ENCODE data around the gene COX14.
"Not testable (repeated sequence)": the region's sequence is repeated elsewhere in the genome, so short reads cannot be mapped to it uniquely, and the experiment has no call there.

The COX14 gene

DNA sequence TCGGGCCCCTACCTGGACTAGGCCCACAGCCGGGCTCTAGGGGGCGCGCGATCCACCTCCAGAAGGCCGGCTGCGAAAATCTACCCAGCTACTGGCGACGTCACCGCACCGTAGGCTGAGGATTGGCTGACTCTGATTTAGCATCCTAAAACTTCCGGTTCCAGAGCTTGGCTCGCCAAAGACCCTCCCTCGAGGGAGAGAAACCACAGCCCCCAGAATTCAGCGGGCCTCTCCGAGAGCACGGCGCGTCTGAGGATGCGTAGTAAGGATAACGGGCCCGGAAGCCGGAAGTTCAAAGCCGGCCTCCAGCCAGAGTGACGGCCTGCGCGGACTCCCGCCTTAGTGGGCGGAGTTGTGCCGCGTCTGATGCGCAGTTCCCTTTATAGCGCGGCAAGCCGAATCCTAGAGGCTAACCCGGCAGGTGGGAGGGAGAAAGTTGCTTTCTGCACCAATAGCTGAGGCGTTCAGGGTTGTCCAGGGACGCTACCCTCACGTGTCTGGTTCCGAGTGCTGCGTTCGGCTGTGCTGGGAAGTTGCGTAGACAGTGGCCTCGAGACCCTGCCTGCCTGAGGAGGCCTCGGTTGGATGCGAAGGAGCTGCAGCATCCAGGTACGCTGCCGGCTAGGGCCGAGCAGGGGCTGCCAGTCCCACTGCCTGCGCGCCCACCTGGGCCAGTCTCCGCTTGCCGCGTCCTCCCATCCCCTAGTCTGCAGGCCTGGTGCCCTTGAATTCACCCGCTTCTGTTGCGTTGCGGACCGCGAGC, at the start of gene COX14:
Gene COX14 (plus strand): TSS at position 544 of the 763 bp plus-strand sequence. CDS start 7,808 bp downstream, outside the sequence.
- peak; percentile 98 for DNase-seq (ENCODE audit: low read depth)

DNA sequence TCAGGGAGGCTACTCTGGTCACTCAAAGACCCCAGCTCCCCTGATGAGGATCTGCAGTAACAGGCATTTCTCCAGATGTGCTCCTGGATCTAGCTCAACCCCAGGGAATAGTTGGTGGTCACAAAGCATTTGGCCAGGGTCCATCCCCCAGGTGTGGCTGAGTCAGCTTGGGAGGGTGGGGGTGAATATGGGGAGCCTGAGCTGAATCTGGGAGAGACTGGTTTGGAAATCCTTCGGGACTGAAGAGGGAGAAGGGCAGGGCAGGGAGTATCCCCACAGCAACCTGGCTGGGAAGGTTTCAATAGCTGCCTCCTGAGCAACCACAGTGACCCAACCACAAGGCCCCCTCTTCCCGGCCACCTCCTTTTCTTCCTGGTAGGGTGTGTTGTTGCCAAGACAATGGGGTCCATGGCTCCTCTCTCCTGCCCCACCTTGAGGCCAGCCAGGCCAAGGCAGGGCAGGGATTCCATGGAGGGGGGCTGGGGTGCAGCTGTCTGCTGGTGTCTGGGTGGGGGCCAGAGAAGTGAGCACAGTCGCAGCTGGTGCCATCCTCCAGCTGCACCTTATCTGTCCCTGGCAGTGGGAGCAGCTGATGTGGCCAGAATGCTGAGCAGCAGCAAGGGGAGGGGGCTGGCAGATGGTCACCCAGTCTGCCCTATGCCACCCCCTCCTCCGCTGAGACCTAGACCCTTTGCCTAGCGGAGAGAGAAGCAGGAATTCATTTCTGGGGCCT, 49.1 kb upstream of the COX14 start:
- DNase-seq (ENCODE audit: low read depth), result no peak

DNA sequence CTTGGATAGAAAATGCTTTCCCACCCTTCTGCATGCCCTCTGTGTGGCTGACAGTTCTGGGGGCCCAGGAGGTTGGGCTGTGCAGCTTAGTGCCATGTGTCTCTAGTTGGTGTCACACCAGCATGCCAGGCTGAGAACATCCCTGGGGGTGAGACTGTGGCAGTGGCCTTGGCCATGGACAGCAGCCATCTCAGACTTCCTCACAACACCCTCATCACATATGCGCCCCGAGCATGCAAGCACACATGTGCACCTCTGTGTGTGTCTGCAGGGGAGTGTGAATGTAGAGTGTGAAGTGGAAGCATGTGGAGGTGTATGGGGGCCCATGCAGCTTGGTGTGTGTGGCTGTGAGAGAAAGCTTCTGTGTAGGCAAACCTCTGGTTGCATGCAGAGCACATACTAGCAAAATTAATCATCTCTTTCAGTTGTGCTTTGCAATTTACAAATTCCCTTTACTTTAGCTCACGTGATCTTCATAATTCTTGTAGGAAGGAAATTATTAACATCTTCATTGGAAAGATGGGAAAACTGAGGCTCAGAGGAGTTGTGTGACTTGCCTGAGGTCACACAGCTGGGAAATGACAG, 46.2 kb upstream of the COX14 start:
- DNase-seq (ENCODE audit: low read depth), result no peak

DNA sequence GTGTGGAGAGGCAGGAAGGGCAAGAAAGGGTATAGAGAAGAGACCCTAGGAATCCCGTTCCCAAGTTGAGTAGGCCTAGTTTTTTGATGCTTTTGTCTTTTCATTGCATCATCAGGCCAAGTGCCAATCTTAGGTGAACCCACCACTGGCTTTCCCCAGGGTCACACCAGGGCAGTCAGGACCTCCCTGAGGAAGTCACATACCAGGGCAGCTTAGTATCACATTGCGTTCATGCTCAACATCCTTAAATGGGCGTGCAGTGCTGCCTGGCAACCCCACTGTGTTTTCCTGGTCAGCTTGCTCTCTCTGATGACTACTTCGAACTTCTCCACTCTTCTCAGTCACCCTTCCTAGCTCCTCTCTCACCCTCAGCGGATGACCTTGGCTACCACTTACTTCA, 45.6 kb upstream of the COX14 start:
- no peak for DNase-seq (ENCODE audit: low read depth)

DNA sequence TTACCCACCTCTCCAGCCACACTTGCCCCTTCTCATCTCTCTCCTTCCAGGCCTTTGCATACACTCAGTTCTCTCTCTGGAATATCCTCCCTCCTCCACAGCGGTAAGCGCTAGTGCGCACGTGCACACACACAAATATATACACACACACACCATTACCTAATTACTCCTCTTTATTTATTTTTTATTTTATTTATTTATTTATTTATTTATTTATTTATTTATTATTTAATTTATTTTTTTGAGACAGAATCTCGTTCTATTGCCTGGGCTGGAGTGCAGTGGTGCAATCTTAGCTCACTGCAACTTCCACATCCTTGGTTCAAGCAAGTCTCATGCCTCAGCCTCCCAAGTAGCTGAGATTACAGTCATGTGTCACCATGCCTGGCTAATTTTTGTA, 43.0 kb upstream of the COX14 start:
- no peak for DNase-seq (ENCODE audit: low read depth)

DNA sequence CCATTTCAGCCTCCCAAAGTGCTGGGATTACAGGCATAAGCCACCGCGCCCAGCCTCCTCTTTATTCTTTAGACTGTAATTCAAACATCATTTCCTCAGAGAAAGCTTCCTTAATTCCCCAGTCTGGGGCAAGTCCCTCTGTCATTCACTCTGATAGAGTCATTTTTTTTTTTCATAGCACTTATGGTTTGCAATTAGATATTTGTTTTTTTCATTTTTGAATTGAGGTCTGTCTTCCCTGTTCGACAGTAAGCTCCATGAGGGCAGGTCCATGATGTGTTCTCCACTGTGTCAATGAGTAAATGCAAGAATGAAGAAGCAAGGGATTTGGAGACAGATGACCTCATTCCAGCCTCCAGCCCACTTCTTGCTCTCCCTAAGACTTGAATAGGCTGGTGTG, 42.5 kb upstream of the COX14 start:
- DNase-seq (ENCODE audit: low read depth), result no peak

DNA sequence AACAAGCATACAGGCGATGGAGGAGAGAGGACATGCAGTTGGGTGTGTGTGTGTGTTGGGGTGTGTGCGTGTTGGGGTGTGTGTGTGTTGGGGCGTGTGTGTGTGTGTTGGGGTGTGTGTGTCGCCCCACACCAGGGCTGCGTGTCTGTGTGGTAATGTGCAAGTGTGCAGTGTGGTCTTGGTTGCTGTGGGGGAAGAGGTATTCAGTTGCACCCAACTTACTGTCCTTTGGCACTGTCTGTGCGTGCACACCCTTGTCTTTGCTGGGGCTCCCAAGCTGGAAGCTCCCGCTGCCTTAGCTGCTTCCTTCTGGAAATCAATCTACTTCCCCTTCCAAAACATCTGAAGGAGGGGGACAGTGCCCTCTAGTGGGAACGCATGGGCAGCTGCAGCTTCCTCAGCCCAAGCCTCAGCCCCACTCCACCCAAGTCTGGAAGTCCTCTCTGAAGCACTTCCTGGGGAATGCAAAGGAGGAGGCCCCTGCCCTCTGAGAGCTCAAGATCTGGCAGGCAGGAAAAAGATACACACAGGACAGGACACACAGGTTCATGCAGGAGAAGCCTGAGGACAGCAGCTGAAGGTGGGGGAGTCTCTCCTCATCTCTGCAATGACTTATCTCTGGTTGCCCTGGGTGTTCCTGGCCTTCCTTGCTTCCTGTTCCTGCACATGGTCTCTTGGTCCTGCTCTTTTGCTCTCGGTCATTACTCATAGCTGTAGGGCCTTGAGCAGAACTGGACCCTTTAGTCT, 41.5 kb upstream of the COX14 start:
- DNase-seq (ENCODE audit: low read depth), result peak; percentile 25

DNA sequence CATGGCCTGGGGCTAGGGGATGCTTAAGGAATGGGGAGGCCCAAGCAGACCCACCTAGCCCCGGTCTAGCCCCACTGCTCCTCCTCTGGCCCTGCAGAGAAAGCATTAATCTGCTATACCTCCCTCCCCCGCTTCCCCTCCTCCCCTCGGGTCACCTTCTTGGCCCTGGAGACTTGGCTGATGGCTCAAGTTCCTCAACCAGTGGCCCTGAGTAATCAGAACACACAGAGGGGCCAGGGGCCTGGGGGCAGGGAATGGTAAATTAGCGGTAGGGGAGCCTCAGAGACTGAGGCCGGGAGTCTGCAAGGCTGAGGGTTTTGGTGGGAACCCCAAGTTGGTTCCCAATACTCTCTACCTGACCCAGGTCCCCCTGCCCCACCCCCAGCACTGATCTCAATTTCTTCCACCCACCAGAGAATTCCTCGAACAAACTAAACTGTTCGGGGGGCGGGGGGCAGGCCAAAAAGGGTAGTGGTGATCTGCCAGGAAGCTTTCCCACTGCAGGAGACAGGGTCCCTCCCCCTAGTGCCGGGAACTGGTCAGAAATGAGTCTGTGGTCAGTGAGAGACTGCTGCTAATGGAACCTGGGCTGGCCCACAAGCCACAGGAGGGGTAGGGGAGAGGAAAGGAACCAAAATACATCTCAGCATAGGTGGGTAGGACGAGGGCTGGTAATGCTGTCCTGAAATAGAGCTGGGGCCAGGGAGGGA, 39.7 kb upstream of the COX14 start:
- DNase-seq (ENCODE audit: low read depth), result no peak

DNA sequence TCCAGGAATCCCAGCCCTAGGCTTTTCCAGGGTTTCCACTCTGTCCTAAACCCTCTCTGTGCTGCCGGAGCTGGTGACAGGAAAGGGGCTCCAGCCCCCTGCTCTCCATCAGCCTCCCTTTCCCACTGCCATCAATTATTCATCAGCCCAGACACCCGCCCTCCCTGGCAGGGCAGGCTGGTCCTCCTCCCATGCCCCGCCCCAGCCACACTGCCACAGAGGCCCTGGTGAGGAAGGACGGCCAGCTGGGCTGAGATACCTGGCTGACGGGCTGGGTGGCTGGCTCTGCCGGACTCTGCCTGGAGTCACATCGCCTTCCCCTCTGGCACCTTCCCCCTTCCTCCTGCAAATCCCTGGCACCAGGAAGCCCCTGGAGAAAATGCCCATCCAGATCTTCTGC, 38.8 kb upstream of the COX14 start:
- DNase-seq (ENCODE audit: low read depth), result no peak

DNA sequence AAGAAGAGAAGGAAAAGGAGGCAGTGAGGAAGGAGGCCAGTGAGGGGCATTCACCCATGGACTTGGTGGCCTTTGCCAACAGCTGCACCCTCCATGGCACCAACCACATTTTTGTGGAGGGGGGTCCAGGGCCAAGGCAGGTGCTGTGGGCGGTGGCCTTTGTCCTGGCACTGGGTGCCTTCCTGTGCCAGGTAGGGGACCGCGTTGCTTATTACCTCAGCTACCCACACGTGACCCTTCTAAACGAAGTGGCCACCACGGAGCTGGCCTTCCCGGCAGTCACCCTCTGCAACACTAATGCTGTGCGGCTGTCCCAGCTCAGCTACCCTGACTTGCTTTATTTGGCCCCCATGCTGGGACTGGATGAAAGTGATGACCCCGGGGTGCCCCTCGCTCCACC, 38.3 kb upstream of the COX14 start:
- no peak for DNase-seq (ENCODE audit: low read depth)

DNA sequence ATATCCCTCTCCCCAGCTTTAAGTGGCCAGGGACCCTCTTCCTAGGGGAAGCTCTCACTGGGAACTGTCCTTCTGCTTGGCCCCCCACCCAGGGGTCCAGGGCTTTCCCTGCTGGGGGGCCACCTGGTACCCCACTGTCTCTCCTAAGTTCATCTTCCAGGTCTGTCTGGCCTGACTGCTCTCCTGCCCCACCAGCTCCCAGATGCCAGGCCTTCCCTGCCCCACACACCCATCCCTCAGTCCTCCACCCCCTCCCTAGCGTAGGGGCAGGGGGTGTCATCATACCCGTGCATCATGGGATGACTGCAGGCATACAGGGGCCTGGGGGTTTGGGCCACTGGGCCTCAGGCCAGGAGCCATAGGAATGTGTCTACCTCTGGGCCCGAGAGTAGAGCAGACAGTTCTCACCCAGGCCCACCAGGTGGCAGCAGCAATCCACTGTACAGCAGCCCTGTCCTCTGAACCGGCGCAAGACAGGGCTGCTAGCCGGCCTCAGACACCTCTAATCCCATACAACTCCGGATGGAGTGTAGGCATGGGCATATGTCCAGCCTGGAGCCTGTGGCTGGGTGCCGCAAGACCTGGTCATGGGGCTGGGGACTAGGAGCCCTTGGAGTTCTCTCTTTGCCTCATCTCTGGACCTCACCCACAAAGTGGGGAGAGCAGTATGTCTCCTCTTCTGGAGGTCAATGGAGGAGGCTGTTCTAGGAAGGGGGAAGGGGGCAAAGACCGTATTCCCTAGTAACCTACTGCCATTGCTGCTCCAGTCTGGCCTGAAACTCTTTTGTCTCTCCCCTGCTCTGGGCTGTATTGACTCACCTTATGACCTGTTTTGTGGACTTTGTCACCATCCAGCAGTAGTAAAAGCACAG, 36.9 kb upstream of the COX14 start:
- peak; percentile 66 for DNase-seq (ENCODE audit: low read depth)

DNA sequence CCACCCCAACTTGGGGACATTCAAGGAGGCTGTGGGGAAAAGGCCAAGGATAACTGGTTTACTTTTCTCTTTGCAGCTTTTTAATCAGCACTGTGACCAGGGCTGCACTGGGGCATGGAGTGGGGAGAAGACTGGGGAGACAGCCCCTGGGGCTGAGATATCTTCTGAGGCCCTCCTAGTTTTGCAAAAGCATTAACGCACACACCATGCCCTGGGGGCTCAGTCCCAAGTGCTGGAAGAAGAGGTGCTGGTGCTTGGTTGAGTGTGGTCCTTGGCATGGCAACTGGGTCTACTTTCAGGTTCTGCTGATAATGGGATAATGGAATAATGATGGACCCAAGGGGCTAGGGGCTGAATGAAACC, 36.2 kb upstream of the COX14 start:
- no peak for DNase-seq (ENCODE audit: low read depth)

DNA sequence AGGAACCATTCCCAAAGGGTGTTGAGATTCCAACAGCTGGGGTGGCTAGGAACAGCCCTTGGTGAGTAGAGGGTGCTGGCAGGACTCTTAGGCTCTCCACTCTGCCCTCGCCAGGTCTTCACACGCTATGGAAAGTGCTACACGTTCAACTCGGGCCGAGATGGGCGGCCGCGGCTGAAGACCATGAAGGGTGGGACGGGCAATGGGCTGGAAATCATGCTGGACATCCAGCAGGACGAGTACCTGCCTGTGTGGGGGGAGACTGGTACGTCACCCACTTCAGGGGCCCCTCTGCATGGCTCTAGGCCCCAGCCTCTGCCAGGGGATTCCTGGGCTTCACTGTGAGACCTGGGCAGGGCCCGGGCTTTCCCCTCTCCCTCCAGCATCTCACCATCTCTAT, 34.9 kb upstream of the COX14 start:
- DNase-seq (ENCODE audit: low read depth), result no peak

DNA sequence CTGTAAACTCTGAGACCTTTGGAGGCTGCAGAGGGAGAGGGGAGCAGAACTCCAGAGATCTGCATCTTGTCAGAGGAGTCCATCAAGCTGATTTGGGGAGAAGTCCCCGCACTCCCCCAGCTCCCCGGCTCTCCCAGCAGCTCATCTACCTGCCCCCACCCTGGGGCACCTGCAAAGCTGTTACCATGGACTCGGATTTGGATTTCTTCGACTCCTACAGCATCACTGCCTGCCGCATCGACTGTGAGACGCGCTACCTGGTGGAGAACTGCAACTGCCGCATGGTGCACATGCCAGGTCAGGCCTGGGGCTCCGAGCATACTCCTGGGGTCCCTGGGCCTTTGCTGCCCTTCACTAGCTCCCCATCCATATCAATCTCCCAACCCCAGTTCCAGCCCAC, 33.8 kb upstream of the COX14 start:
- no peak for DNase-seq (ENCODE audit: low read depth)

DNA sequence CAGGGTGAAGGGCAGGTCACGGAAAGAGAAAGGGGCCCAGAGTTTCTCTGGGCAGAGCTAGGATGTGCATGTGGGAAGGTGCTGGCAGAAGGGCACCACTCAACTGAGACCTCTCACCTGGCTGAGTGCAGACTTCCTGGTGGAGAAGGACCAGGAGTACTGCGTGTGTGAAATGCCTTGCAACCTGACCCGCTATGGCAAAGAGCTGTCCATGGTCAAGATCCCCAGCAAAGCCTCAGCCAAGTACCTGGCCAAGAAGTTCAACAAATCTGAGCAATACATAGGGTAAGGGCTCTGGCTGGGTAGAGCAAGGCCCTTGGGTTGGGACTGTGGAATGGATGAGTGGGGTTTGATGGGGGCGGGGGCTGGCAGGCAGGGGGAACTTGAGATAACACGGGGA, 32.3 kb upstream of the COX14 start:
- DNase-seq (ENCODE audit: low read depth), result no peak

DNA sequence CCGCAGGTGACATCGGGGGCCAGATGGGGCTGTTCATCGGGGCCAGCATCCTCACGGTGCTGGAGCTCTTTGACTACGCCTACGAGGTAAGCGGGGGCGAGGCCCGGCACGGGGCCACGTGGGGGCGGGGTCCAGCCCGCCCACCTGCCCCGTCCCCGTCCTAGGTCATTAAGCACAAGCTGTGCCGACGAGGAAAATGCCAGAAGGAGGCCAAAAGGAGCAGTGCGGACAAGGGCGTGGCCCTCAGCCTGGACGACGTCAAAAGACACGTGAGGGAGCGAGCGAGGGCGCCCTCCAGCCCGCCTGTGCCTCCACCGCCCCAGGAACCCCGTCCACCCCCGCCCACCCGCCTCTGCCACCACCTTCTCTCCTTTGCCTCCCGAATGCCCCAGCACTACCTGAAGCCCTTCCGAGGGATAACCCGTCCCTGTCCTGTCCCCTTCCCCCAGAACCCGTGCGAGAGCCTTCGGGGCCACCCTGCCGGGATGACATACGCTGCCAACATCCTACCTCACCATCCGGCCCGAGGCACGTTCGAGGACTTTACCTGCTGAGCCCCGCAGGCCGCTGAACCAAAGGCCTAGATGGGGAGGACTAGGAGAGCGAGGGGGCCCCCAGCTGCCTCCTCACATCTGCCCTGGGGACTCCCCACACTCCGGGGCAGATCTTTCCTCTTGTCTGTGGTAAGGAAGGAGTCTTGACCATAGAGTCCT, 30.8 kb upstream of the COX14 start:
- DNase-seq (ENCODE audit: low read depth), result no peak

DNA sequence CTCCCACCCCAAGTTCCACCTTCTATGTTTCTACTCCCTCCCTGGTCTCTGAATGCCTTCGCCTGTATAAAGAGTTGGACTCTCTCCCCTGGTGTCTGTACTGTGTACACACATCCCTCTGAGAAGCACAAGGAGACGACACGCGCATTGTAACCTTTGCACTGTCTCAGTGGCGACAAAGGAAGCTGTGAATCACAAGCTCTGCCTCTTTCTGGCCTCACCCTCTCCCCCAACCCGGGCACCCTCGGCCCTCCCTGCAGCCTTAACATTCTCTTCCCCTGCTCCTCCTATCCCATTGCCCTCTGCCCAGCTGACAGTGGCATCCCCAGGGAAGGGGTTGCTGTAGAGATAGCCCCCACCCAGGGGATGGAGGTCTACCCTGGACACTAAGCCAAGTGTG, 29.4 kb upstream of the COX14 start:
- no peak for DNase-seq (ENCODE audit: low read depth)

DNA sequence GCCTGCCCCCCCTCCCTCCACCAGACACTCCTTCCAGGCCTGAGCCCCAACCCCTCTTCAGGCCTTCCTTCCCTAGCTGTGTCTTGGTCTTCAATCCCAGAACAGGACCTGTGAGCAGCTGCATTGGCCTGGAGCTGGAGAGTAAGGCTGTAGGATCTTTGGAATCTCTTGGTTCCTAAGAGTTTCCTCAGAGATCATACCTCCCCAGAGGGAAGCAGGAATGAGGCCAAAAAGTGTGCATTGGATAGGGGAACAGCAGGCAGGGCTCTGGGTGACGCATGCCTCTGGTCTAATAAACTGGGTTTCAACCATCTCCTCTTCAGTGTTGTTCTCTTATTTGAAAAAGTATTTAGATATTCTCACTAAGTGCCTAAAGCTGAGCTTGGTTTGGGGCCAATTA, 28.7 kb upstream of the COX14 start:
- DNase-seq (ENCODE audit: low read depth), result no peak

DNA sequence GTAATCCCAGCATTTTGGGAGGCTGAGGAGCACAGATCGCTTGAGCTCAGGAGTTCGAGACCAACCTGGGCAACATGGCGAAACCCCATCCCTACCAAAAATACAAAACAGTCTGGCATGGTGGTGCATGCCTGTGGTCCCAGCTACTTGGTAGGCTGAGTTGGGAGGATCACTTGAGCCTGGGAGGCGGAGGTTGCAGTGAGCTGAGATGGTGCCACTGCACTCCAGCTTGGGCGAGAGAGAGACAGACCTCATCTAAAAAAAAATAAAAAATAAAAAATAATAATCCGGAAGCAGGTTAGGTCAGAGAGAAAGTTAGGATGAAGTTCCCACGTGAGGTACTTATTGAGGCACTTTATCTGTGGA, 27.6 kb upstream of the COX14 start:
- DNase-seq (ENCODE audit: low read depth), result not testable (repeated sequence)
